Measurements from ENCODE around the gene AKR1C2. TPM values are rescaled to one million over a fixed set of nuclear protein-coding genes. Genes with fewer than 3 reads are reported as not detected.
"Not testable (repeated sequence)": the region's sequence is repeated elsewhere in the genome, so short reads cannot be mapped to it uniquely, and the experiment has no call there.

The AKR1C2 gene
- total RNA-seq, 1 donor from 2014 or later, result 34.4 TPM

GRCh38 chr10:4981722-4982471 is 21.8 kb downstream of the AKR1C2 start:
- Histone ChIP-seq H3K27me3 (ENCODE audit: low read depth) (no peaks in the 10 kb centered on the region), H3K4me3 (no peak overlapping the region), H3K9me3 (no peaks in the 10 kb centered on the region), H3K36me3 (peaks cover 14% of the 10 kb centered on the region), H3K27ac (peak overlapping the region; percentile 72), H3K4me1 (peaks cover 13% of the 10 kb centered on the region)
- TF ChIP-seq CTCF (IDR thresholded peaks at IDR 0.05), result peak; percentile 48
- intact Hi-C loops (cut with DNase I), result no loop called here
- DNase-seq (peak; percentile 57), ATAC-seq (peak; percentile 90 to 91)

- no peak overlapping the region for H3K4me3 ChIP-seq
- no peaks in the 10 kb centered on the region for H3K9me3 ChIP-seq
- intact Hi-C loops (cut with DNase I), result no loop called here
- no peak for DNase-seq
- H3K4me1 ChIP-seq, result peaks cover 13% of the 10 kb centered on the region
- ATAC-seq, result no peak
- no peak for TF ChIP-seq CTCF (IDR thresholded peaks at IDR 0.05)
- no peaks in the 10 kb centered on the region for H3K27me3 ChIP-seq (ENCODE audit: low read depth)
- H3K27ac ChIP-seq, result peak overlapping the region; percentile 72
- peaks cover 19% of the 10 kb centered on the region for H3K36me3 ChIP-seq
These were observed 22.9 kb downstream of the AKR1C2 start for GRCh38 chr10:4980793-4981192.

GRCh38 chr10:4978870-4979269 is 24.8 kb downstream of the AKR1C2 start:
- no peak for TF ChIP-seq CTCF (IDR thresholded peaks at IDR 0.05)
- DNase-seq (no peak), ATAC-seq (no peak)
- Histone ChIP-seq H3K4me1 (peaks cover 6% of the 10 kb centered on the region), H3K9me3 (no peaks in the 10 kb centered on the region), H3K4me3 (no peak overlapping the region), H3K27me3 (ENCODE audit: low read depth) (no peaks in the 10 kb centered on the region), H3K36me3 (peaks cover 20% of the 10 kb centered on the region), H3K27ac (no peak overlapping the region)
- intact Hi-C loops (cut with DNase I), result no loop called here

- TF ChIP-seq CTCF (IDR thresholded peaks at IDR 0.05), result no peak
- intact Hi-C loops (cut with DNase I), result no loop called here
- Histone ChIP-seq H3K4me3 (no peak overlapping the region), H3K9me3 (no peaks in the 10 kb centered on the region), H3K4me1 (peaks cover 6% of the 10 kb centered on the region), H3K27me3 (ENCODE audit: low read depth) (no peaks in the 10 kb centered on the region), H3K36me3 (peaks cover 27% of the 10 kb centered on the region), H3K27ac (no peak overlapping the region)
- no peak for ATAC-seq
- no peak for DNase-seq
These were observed 26.6 kb downstream of the AKR1C2 start for GRCh38 chr10:4977025-4977424.

- H3K27me3 ChIP-seq (ENCODE audit: low read depth); DNase-seq; H3K27ac ChIP-seq; H3K9me3 ChIP-seq; H3K4me1 ChIP-seq; H3K4me3 ChIP-seq; ATAC-seq; intact Hi-C loops (cut with DNase I): not testable (repeated sequence)
- peaks cover 33% of the 10 kb centered on the region for H3K36me3 ChIP-seq
These were observed 29.3 kb downstream of the AKR1C2 start for GRCh38 chr10:4974400-4974799.

- ATAC-seq; DNase-seq; H3K27me3 ChIP-seq (ENCODE audit: low read depth); intact Hi-C loops (cut with DNase I); H3K4me3 ChIP-seq; H3K4me1 ChIP-seq; H3K27ac ChIP-seq; H3K9me3 ChIP-seq: not testable (repeated sequence)
- peaks cover 36% of the 10 kb centered on the region for H3K36me3 ChIP-seq
These were observed 30.4 kb downstream of the AKR1C2 start for GRCh38 chr10:4973294-4973693.

- H3K4me3 ChIP-seq; DNase-seq; H3K9me3 ChIP-seq; H3K27me3 ChIP-seq (ENCODE audit: low read depth); intact Hi-C loops (cut with DNase I); H3K27ac ChIP-seq; ATAC-seq; H3K4me1 ChIP-seq: not testable (repeated sequence)
- peaks cover 36% of the 10 kb centered on the region for H3K36me3 ChIP-seq
These were observed 31.1 kb downstream of the AKR1C2 start for GRCh38 chr10:4972369-4973142.

- ATAC-seq; H3K4me3 ChIP-seq; DNase-seq; intact Hi-C loops (cut with DNase I); H3K4me1 ChIP-seq; H3K27me3 ChIP-seq (ENCODE audit: low read depth); H3K9me3 ChIP-seq; H3K27ac ChIP-seq: not testable (repeated sequence)
- H3K36me3 ChIP-seq, result peaks cover 25% of the 10 kb centered on the region
These were observed 33.3 kb downstream of the AKR1C2 start for GRCh38 chr10:4970362-4970761.

- intact Hi-C loops (cut with DNase I); DNase-seq: not testable (repeated sequence)
These were observed 34.4 kb downstream of the AKR1C2 start for GRCh38 chr10:4969289-4969688.

More at GRCh38 chr10:4969289-4969688, 34.4 kb downstream of the AKR1C2 start:
- H3K4me1 ChIP-seq; H3K4me3 ChIP-seq; ATAC-seq; H3K27ac ChIP-seq; H3K9me3 ChIP-seq; H3K27me3 ChIP-seq (ENCODE audit: low read depth): not testable (repeated sequence)
- peaks cover 25% of the 10 kb centered on the region for H3K36me3 ChIP-seq

Measured in lower lobe of right lung (tissue), 2 donors.